Thyroid gland (tissue), 4 donors: Measurements from ENCODE around the gene SLC9C2.

Experiments
- CTCF ChIP-seq, 6 experiments: fragments of 200-600 bp in 3 of 6; fragments of 450-650 bp in 3 of 6; sonication (generic) in 3 of 6; IDR thresholded peaks; one replicate each; pipeline ENCODE4 v1.5.1; 2016 to 2019; ENCODE audit warnings: antibody characterized with exemption in 6 of 6, mild to moderate bottlenecking in 2 of 6, inconsistent platforms in 1 of 6, moderate library complexity in 1 of 6
- POLR2A ChIP-seq, 2 donors: fragments of 450-650 bp; IDR thresholded peaks; one replicate each; pipeline ENCODE4 v1.6.1; 2017; ENCODE audit warnings: antibody characterized with exemption in 2 of 2, mild to moderate bottlenecking in 2 of 2, moderate library complexity in 1 of 2

GRCh38 chr1:173473599-173474011 lies 129.3 kb downstream of the SLC9C2 start:
- TF ChIP-seq CTCF (IDR thresholded peaks at IDR 0.05) (no peak), POLR2A (IDR thresholded peaks at IDR 0.05) (no peak)
